H1 (cell line): ENCODE results near the gene TTI1. TPM values are rescaled to one million over a fixed set of nuclear protein-coding genes. Genes with fewer than 3 reads are reported as not detected.
A peak's percentile ranks its signal among the peaks of the same experiment; 100 is the strongest.

Source experiments
- CTCF ChIA-PET: fragments of 300-600 bp; sonication (Branson Sonifier 250); formaldehyde crosslinking; loops from one replicate; lab custom pipeline; 2021; ENCODE audit not compliant: partially characterized antibody; lab: Charles Lee
- POLR2A ChIA-PET: fragments of 300-600 bp; sonication (Branson Sonifier 250); formaldehyde crosslinking; loops from one replicate; lab custom pipeline; 2021; ENCODE audit warnings: inconsistent platforms; ENCODE audit not compliant: partially characterized antibody; lab: Charles Lee
- DNase-seq, 2 experiments: peaks; one replicate each; pipeline versions ENCODE4 v3.0.0 to v3.0.0-alpha.2; 2010 to 2022; ENCODE audit warnings: low spot score in 2 of 2, low read depth in 1 of 2, mixed read lengths in 1 of 2
- FAIRE-seq: peaks from 2 replicates; lab custom pipeline; 2011; peaks lifted over from hg19 to GRCh38; lab: Jason Lieb, UNC
- H2AFZ ChIP-seq: 2 replicates; pipeline ENCODE4 v1.8.1; 2012; ENCODE audit warnings: low read length, inconsistent platforms
- H2AK5ac ChIP-seq: 2 replicates; pipeline ENCODE4 v1.6.1; 2013; ENCODE audit warnings: low read depth, low read length
- H2BK120ac ChIP-seq: replicated peaks from 2 replicates; pipeline ENCODE3; 2013; ENCODE audit warnings: low read depth, low read length, inconsistent platforms
- H2BK12ac ChIP-seq: 2 replicates; pipeline ENCODE4 v1.6.1; 2013; ENCODE audit warnings: low read depth, low read length
- H2BK15ac ChIP-seq: 2 replicates; pipeline ENCODE4 v1.6.1; 2013; ENCODE audit warnings: low read length
- H2BK20ac ChIP-seq: 2 replicates; pipeline ENCODE4 v1.6.1; 2013; ENCODE audit warnings: low read length
- H2BK5ac ChIP-seq: 2 replicates; pipeline ENCODE4 v1.6.1; 2013; ENCODE audit warnings: low read depth, low read length
- H3K14ac ChIP-seq: 2 replicates; pipeline ENCODE4 v1.6.1; 2013; ENCODE audit warnings: inconsistent platforms; ENCODE audit not compliant: insufficient read length
- H3K18ac ChIP-seq: 2 replicates; pipeline ENCODE4 v1.6.1; 2013; ENCODE audit warnings: low read length; ENCODE audit errors: extremely low read depth
- H3K23ac ChIP-seq: 2 replicates; pipeline ENCODE4 v1.6.1; 2013; ENCODE audit warnings: inconsistent platforms; ENCODE audit not compliant: insufficient read length
- H3K23me2 ChIP-seq: 2 replicates; pipeline ENCODE4 v1.6.1; 2013; ENCODE audit warnings: low read depth, low read length
- H3K27ac ChIP-seq: 2 replicates; pipeline ENCODE4 v1.6.1; 2011; ENCODE audit warnings: low read depth, low read length, inconsistent platforms
- H3K27me3 ChIP-seq, 4 experiments: replicated peaks in 1 of 4; 1 replicate in 1 of 4; 2 replicates in 3 of 4; pipeline versions ENCODE4 v1.6.1 to v1.8.1; 2011 to 2013; ENCODE audit warnings: low read length in 3 of 4, mild to moderate bottlenecking in 3 of 4, inconsistent platforms in 2 of 4, mixed read lengths in 2 of 4, moderate library complexity in 1 of 4; ENCODE audit not compliant: control insufficient read depth in 3 of 4, insufficient read depth in 3 of 4; ENCODE audit errors: extremely low read depth in 1 of 4
- H3K36me3 ChIP-seq, 4 experiments: 2 replicates each; pipeline versions ENCODE4 v1.6.1 to v1.8.1; 2011 to 2013; ENCODE audit warnings: mild to moderate bottlenecking in 4 of 4, low read length in 3 of 4, moderate library complexity in 2 of 4, control low read depth in 1 of 4, inconsistent platforms in 1 of 4; ENCODE audit not compliant: insufficient read depth in 4 of 4, control insufficient read depth in 2 of 4
- H3K4ac ChIP-seq: replicated peaks from 2 replicates; pipeline ENCODE3; 2013; ENCODE audit warnings: low read length, low read depth, mixed read lengths, inconsistent platforms; ENCODE audit not compliant: insufficient read length
- H3K4me1 ChIP-seq, 4 experiments: replicated peaks in 1 of 4; 1 replicate in 1 of 4; 2 replicates in 3 of 4; pipeline versions ENCODE4 v1.6.1 to v1.8.1; 2011 to 2013; ENCODE audit warnings: low read length in 3 of 4, inconsistent platforms in 2 of 4, mixed read lengths in 1 of 4; ENCODE audit not compliant: insufficient read depth in 4 of 4, control insufficient read depth in 3 of 4
- H3K4me2 ChIP-seq, 2 experiments: 2 replicates each; pipeline versions ENCODE4 v1.6.1 to v1.8.1; 2011 to 2013; ENCODE audit warnings: low read depth in 2 of 2, low read length in 2 of 2, control low read depth in 1 of 2, inconsistent platforms in 1 of 2, mild to moderate bottlenecking in 1 of 2; ENCODE audit not compliant: insufficient read depth in 1 of 2
- H3K4me3 ChIP-seq, 4 experiments: fragments of 200-600, 300-600 bp in 1 of 4; sonication (generic), shearing (Covaris generic), sonication (Bioruptor Twin) in 1 of 4; 2 replicates each; pipeline versions ENCODE4 v1.5.1 to v1.8.1; 2011 to 2016; ENCODE audit warnings: low read length in 4 of 4, low read depth in 3 of 4, control low read depth in 2 of 4, inconsistent platforms in 2 of 4, mild to moderate bottlenecking in 2 of 4, mixed read lengths in 1 of 4, moderate library complexity in 1 of 4; ENCODE audit not compliant: insufficient read depth in 2 of 4; ENCODE audit errors: extremely low read depth in 1 of 4
- H3K56ac ChIP-seq: replicated peaks from 2 replicates; pipeline ENCODE3; 2013; ENCODE audit warnings: low read depth, mild to moderate bottlenecking, mixed read lengths, low read length, inconsistent platforms; ENCODE audit not compliant: insufficient read length
- H3K79me1 ChIP-seq: 2 replicates; pipeline ENCODE4 v1.6.1; 2013; ENCODE audit warnings: low read depth, low read length, control low read depth
- H3K79me2 ChIP-seq, 2 experiments: 2 replicates each; pipeline versions ENCODE4 v1.6.1 to v1.8.1; 2012 to 2013; ENCODE audit warnings: low read length in 2 of 2, mild to moderate bottlenecking in 2 of 2, inconsistent platforms in 1 of 2; ENCODE audit not compliant: insufficient read depth in 2 of 2, control insufficient read depth in 1 of 2
- H3K9ac ChIP-seq, 4 experiments: replicated peaks in 1 of 4; 1 replicate in 1 of 4; 2 replicates in 3 of 4; pipeline versions ENCODE4 v1.6.1 to v1.8.1; 2011 to 2013; ENCODE audit warnings: low read depth in 3 of 4, low read length in 3 of 4, control low read depth in 2 of 4, mild to moderate bottlenecking in 2 of 4, moderate library complexity in 2 of 4, inconsistent platforms in 1 of 4; ENCODE audit errors: extremely low read depth in 1 of 4
- H3K9me3 ChIP-seq, 2 experiments: 2 replicates each; pipeline versions ENCODE4 v1.6.1 to v1.8.1; 2012 to 2013; ENCODE audit warnings: mild to moderate bottlenecking in 2 of 2, moderate library complexity in 2 of 2, control low read depth in 1 of 2, inconsistent platforms in 1 of 2, low read depth in 1 of 2, low read length in 1 of 2, mixed read lengths in 1 of 2; ENCODE audit not compliant: insufficient read depth in 2 of 2
- H4K20me1 ChIP-seq, 2 experiments: replicated peaks in 1 of 2; 2 replicates each; pipeline versions ENCODE3 to v1.8.1; 2011 to 2013; ENCODE audit warnings: inconsistent platforms in 2 of 2, low read length in 2 of 2, mild to moderate bottlenecking in 1 of 2; ENCODE audit not compliant: insufficient read depth in 2 of 2, control insufficient read depth in 1 of 2
- H4K5ac ChIP-seq: 2 replicates; pipeline ENCODE4 v1.6.1; 2013; ENCODE audit warnings: low read length, low read depth, mixed read lengths, inconsistent platforms; ENCODE audit not compliant: insufficient read length
- H4K8ac ChIP-seq: 2 replicates; pipeline ENCODE4 v1.8.0; 2013; ENCODE audit warnings: mild to moderate bottlenecking, moderate library complexity, low read length, inconsistent platforms; ENCODE audit not compliant: insufficient read depth; ENCODE audit errors: extremely low read depth
- H4K91ac ChIP-seq: replicated peaks from 2 replicates; pipeline ENCODE3; 2013; ENCODE audit warnings: low read length, mixed read lengths, inconsistent platforms; ENCODE audit not compliant: insufficient read length
- ATF2 ChIP-seq: IDR thresholded peaks from 2 replicates; pipeline ENCODE4 v1.6.1; 2012; ENCODE audit warnings: low read length, inconsistent platforms
- BRCA1 ChIP-seq: IDR thresholded peaks from 2 replicates; pipeline ENCODE4 v1.6.1; 2012; ENCODE audit warnings: low read depth, low read length, improper control_type of control experiment
- CEBPB ChIP-seq: IDR thresholded peaks from 2 replicates; pipeline ENCODE4 v1.6.1; 2012; ENCODE audit warnings: low read depth, low read length
- EGR1 ChIP-seq: IDR thresholded peaks from 2 replicates; pipeline ENCODE4 v1.6.1; 2011; ENCODE audit warnings: low read depth, low read length, borderline replicate concordance
- KDM4A ChIP-seq: IDR thresholded peaks from one replicate; pipeline ENCODE4 v1.7.1; 2012; ENCODE audit warnings: low read depth, mild to moderate bottlenecking, moderate library complexity, low read length, inconsistent platforms; ENCODE audit not compliant: severe bottlenecking
- POLR2AphosphoS5 ChIP-seq: IDR thresholded peaks from 2 replicates; pipeline ENCODE4 v1.6.1; 2011; ENCODE audit warnings: low read depth, low read length
- POU5F1 ChIP-seq: IDR thresholded peaks from 2 replicates; pipeline ENCODE4 v1.6.1; 2011; ENCODE audit warnings: low read depth, mild to moderate bottlenecking, low read length, moderate library complexity
- RNF2 ChIP-seq: fragments of 200-900, 300-1000 bp; sonication (generic); IDR thresholded peaks from 2 replicates; pipeline ENCODE4 v1.7.1; 2016; ENCODE audit warnings: borderline replicate concordance, low read depth, mild to moderate bottlenecking, antibody characterized with exemption, low read length; ENCODE audit not compliant: poor library complexity, severe bottlenecking; ENCODE audit errors: missing control alignments
- SRF ChIP-seq: IDR thresholded peaks from 2 replicates; pipeline ENCODE4 v1.6.1; 2011; ENCODE audit warnings: mild to moderate bottlenecking, low read depth, low read length, moderate library complexity
- WGBS, 2 experiments: shearing (Covaris generic) in 1 of 2; methylation state at CpG; one replicate each; pipeline versions ENCODE4 v1.1.6 to v1.1.7; 2013 to 2015; ENCODE audit warnings: low lambda C conversion rate in 2 of 2, mixed read lengths in 2 of 2, inconsistent platforms in 1 of 2, low coverage in 1 of 2, missing lambda C conversion rate in 1 of 2; ENCODE audit not compliant: insufficient replicate concordance in 2 of 2, insufficient coverage in 1 of 2, insufficient read length in 1 of 2; ENCODE audit errors: extremely low coverage in 1 of 2, missing lambda C conversion rate in 1 of 2; 5-methylcytosine and 5-hydroxymethylcytosine counted together
- polyA plus RNA-seq, 7 experiments: library from polyadenylated mRNA; depleted of rRNA in 3 of 7; stranded (reverse) in 5 of 7; unstranded in 2 of 7; fragments of >200 nt in 5 of 7; fragments of 200-250 nt in 2 of 7; gene quantifications; 1 replicate in 5 of 7; 2 replicates in 1 of 7; 4 replicates in 1 of 7; pipeline versions ENCODE4 v1.2.1 to v1.2.3, GENCODE V29; 2011 to 2013; ENCODE audit warnings: missing spikeins in 2 of 7, mixed read lengths in 2 of 7
- total RNA-seq: library from RNA; stranded (reverse); fragmentation: NEBNext Ultra II Directional; extraction: Animal tissue kit (Norgen Biotek cat#: 25700); gene quantifications from 2 replicates; pipeline ENCODE4 v1.2.1, GENCODE V29; 2021

The TTI1 gene
- total and polyA plus RNA-seq, 2 of the 8 experiments (the other 6 are each of a cell fraction or from before 2014, with no cell fraction given): 34.1 to 47.0 TPM

GRCh38 chr20:37969949-37970855, 63.1 kb downstream of the TTI1 start:
- no peak overlapping the region for H3K23ac ChIP-seq
- FAIRE-seq: no peak
- no peaks in the 10 kb centered on the region for H3K36me3 ChIP-seq
- H4K8ac ChIP-seq: no peak overlapping the region
- H2BK120ac ChIP-seq: no peak overlapping the region
- H3K79me2 ChIP-seq: no peaks in the 10 kb centered on the region
- H3K18ac ChIP-seq: no peak overlapping the region
- H2AK5ac ChIP-seq: no peak overlapping the region
- no peak overlapping the region for H4K91ac ChIP-seq
- no peak overlapping the region for H2BK12ac ChIP-seq
- H3K4me2 ChIP-seq: no peak overlapping the region
- no peak overlapping the region for H3K9ac ChIP-seq
- DNase-seq: peak in 1 of 2 experiments; percentile 11
- no peak overlapping the region for H3K4me3 ChIP-seq
- H3K4ac ChIP-seq: no peak overlapping the region
- H2BK15ac ChIP-seq: no peak overlapping the region
- H3K4me1 ChIP-seq: peaks cover 0 to 17% (median 4%) of the 10 kb centered on the region in 4 experiments; a peak in 5 of 7 replicates
- H3K23me2 ChIP-seq: no peaks in the 10 kb centered on the region
- H2BK5ac ChIP-seq: no peak overlapping the region
- no peak overlapping the region for H3K14ac ChIP-seq
- 0 out of 4 replicates have a peak, but pooled peaks cover 0 to 4% of the 10 kb centered on the region in 2 experiments for H3K9me3 ChIP-seq
- ChIA-PET POLR2A (no interaction called here), CTCF (interaction anchor here (0.6 to 4.6 kb wide), 6 partner anchors 10 to 96 kb away, joined by 3 to 19 read pairs (median 3); no protein-coding TSS in a partner anchor)
- H3K79me1 ChIP-seq: no peaks in the 10 kb centered on the region
- no peak overlapping the region for H3K27ac ChIP-seq
- 89% methylated on average over 7 of the region's 7 CpGs; no CpG with 5 or more reads in 1 of the 2 experiments for WGBS, 2 experiments
- no peak overlapping the region for H2BK20ac ChIP-seq
- H3K27me3 ChIP-seq: peaks cover 0 to 11% (median 2%) of the 10 kb centered on the region in 4 experiments; a peak in 2 of 7 replicates
- no peaks in the 10 kb centered on the region for H4K20me1 ChIP-seq
- H2AFZ ChIP-seq: no peak overlapping the region
- H3K56ac ChIP-seq: no peak overlapping the region
- no peak overlapping the region for H4K5ac ChIP-seq
- TF ChIP-seq ATF2: no peak
- TF ChIP-seq BRCA1: no peak
- TF ChIP-seq SRF: no peak
- TF ChIP-seq KDM4A: no peak
- no peak for TF ChIP-seq POLR2AphosphoS5
- TF ChIP-seq CEBPB: no peak
- no peak for TF ChIP-seq POU5F1
- no peak for TF ChIP-seq EGR1
- no peak for TF ChIP-seq RNF2
